NCI-H526 treated with DMSO at 0.1 percent for 48 hours (cell line): ENCODE results near the gene RBP2.

Source experiments
- DNase-seq: peaks from one replicate; lab custom pipeline; 2025; lab: John Stamatoyannopoulos, UW

The RBP2 gene

DNA sequence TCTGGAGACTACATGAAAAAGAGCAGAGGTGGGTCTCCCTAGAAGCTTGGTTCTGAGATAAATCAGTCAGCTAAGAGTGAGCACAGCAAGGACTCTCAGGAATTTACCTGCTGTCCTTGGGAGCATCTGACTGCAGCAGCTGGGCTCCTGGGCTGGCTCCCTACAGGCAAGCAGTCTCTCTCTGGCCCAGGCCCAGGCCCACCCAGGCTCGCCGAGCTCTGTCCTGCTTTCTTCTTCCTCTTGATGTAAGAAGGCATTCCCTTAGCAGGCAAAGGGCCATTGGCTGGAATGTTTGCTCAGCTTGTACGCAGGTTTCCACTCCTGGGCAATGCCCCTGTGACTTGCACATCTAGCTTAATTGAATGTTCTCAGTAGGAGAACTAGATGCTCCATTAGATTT is 4.3 kb upstream of the RBP2 start:
- no peak for DNase-seq

DNA sequence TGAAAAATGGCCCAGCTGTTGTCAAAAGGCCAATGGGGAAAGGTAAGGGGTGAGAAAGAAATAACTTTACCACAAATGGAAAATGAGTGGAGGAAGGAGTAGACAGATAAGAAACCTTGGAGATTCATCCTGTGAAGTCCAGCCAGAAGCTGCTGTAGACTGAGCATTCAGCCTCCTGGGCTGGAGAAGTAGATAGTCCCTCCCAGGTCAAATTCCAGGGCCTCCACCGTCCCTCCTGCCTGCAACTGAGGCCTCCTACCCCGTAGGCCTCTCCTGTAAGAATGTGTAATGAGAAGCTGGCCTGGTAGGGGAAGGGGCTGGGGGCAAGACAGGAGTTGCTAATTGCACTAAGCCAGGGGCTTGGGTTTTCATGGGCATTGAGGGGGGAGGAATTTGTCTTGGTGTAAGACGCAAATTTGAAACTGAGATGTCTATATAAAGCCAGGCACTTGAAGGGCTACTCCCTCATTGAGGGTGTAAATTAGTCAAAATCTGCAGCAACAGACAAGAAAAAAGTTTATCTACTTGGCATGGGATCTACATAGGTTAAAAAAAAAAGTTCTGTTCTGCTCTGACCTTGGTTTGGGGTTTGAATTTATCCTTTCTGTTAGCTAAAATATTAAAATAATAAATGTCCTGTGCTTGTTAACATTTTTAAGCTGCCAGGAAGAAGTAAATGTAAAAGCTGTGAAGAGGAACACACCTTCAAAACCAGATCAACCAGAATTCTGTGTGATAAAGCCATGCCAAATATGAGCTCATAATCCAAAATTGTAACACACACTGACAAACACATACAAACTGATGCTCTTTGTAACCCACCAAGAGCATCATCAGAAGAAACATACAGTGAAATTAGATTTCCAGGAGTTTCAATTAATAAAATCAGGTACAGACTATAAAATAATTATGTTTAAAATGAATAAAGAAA is 1.7 kb upstream of the RBP2 start:
- no peak for DNase-seq

DNA sequence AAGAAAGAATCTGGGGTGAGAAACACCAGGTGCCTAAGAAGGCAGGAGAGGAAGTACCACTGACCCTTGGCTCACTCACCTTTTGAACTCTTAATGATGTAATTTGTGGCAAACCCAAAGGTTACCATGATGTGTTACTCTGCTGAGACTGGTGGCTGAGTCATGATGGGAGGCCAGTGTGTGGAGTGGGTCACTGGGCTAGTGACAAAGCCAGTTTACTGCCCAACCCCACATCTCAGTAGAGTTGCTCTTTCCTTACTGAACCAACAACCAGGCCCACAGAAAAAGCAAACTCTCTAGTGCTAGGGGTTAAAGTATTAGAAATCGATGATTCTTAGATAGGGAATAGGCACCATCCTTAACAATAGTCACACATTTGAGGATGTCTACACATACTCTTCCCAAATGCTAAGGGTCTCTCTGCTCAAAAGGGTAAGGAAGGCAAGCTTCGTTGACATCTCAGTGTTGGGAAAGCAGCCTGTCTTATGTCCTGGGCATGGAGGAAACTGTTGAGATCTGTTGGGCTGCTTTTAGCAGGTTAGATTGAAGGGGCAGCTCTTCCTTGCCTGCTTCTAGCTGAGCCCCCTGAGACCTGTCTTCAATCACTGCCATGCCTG is 3.1 kb downstream of the RBP2 start:
- DNase-seq, result no peak

DNA sequence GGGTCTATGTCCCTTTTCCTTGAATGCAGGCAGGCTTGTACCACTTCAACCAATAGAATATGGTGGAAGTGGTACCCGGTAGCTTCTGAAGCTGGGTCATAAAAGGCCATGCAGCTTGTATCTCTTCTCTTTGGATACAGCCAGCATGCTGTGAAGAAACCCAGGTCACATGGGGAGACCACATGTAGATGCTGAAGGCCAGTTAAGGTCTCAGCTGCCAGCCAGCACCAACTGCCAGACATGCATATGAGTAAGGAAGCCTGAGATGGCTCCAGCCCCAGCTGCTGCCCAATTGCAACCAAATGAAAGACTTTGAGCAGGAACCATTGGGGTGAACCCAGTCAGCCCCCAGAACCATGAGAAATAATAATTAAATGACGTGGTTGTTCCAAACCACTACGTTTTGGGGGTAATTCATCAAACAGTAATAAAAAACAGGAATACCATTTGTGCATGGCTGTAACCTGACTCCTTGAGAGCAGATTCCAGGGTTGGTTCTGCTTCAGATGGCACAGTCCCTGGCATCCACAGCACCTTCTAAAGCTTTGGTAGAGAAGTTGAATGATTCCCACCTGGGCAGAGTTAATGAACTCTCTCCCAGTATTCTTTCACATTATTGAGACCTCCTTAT is 3.8 kb downstream of the RBP2 start:
- no peak for DNase-seq

DNA sequence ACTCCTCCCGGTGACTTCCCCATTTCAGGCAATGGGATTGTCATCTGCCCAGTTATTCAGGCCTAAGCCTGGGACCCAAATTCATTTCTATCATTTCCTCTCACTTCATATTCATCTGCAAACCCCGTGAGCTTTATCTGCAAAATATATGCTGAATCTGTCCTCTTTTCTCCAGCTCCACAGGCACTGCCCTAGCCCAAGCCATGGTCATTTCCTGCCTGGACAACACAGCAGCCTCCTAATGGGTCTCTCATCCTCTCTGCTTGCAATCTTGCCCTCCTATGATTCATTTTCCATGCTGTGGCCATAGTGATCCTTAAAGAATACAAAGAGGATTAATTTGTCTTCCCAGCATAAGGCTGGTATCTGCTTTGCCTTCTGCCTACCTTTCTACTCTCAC is 6.1 kb downstream of the RBP2 start:
- DNase-seq, result no peak

DNA sequence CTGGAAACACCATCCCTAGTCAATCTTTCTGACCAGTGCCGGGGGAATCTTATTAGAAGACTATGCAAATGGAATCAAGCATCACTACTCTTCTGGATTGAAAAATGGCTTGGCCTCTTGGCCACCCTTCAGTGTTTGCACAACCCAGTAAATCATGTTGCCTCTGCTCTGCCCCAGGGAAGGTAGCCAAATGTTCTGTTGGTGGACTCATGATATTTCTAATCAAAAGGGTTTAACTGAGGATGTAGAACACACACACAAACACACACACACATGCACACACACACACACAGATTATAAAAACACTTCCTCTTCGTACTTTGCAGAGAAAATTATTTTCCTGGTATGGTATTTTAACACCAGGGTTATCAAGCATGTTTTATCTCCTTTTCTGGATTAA is 7.9 kb downstream of the RBP2 start:
- DNase-seq, result no peak

DNA sequence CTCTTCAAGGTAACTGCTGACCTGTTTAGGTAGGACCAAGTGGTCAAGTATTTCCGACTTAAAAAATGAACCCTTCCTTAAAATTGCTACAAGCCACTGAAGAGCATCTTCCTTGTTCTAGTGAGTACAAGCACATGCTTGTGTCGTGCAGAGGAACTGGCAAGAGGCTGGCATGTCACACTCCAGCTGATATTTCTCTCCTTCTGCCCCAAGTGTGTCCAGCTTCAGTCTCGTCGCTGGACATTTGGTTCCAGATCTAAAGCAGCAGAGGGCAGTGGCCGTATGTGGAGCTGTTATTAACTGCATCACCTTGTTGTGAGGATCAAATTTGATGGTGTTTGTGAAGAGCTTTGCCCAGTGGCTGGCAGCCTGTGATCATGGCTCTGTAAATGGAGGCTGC is 10.0 kb downstream of the RBP2 start:
- DNase-seq, result no peak

DNA sequence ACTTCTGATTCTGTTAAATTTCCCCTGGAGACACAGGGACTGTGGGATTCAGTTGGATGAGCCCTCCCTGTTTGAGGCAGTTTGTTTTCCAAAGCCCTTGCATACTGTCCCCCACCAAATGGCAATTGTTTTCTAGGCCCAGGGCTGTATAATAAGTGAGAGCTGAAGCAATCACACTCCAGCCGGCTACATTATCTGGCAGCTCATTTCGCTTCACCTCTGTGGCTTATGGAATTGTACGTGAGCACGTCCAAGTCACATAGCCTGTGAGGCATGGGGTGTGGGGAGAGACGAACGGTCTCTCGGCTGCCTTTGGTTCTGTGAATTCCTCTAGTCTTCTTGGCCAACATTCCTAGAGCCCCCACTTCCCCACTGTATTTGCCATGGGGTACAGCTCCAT is 10.7 kb downstream of the RBP2 start:
- no peak for DNase-seq

DNA sequence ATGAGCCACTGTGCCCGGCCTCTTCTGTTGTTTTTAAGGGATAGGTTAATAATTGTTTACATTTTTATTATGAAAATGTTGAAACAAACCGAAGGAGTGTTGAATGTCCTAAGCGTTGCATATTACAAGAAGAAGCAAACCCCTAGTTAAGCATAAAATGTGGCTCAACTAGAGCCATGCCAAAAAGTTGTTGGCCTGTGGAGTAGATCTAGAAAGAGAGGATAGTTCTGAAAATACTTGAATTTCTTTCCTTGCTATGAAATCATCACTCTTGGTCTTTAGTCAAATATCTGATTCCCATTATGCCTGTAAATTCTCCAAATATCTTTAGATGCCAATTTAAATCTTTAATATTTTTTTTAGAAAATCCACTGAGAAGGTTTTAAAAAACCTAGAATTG is 12.8 kb downstream of the RBP2 start:
- DNase-seq, result no peak

DNA sequence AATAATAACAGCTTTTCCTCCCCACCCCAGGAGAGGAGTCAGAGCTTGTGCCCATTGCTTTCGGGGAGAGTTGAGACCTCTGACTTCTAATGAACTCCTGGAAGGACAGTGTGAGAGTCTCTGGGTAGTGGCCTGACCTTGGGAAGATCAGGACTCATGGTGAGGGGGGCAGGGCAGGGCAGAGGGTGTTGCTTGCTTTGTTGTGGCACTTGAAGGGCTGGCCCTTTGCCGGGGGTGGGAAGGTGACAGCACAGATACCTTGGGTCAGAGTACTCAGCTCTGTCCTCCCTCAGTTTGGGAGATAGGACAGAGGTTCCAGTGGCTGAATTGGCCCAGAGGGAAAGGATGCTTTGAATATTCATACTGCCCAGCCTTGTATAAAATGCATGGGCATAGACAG is 15.8 kb downstream of the RBP2 start:
- no peak for DNase-seq

DNA sequence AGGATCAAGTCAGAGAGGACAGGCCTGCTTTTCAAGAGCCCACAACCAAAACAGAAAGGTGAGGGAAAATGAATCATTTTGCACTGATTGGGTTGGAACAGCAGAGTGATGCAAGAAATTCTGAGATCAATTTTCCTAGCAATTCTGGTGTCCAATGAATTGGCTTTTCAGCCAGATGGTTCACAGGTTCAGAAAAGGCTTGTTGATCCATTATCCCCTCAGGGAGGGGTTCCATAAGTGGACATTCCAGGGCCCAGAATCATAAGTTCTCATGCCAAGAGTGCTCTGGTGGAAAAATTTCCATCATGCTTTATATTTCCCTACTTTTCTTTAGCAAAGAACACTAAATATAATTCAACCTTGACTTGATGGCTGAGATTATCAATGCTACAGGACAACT is 16.2 kb downstream of the RBP2 start:
- no peak for DNase-seq

DNA sequence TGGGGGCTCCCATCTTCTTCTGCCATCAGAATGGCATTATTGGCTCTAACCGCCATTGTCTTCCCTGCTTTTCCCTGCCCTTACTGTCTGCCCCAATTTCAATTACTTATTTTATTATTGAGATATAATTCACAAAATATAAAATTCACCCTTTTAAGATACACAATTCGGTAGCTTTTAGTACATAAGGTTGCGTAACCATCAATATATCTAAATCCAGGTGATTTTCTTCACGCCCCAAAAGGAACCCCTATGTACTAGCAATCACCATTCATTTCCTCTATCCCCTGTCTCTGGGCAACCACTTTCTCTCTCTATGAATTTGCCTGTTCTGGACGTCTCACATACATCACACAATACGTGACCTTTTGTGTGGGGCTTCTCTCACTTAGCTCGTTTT is 18.0 kb downstream of the RBP2 start:
- DNase-seq, result no peak

DNA sequence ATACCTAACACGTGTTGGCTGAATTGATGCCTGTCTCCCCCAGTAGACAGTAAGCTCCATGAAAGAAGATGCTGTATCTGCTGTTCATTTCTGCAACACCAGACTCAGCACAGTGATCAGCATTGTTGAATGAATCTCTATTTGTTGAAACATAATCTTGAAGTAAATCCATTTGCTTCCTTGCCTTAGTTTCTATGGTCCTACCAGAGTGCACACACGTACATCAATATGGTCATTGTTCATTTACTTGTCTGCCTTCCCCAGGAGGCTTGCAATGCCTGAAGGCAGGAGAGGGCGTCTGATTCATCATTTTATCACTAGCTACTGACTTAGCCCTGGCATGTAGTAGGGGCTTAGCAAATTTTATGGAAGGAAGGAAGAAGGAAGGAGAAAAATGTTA is 19.2 kb downstream of the RBP2 start:
- no peak for DNase-seq

DNA sequence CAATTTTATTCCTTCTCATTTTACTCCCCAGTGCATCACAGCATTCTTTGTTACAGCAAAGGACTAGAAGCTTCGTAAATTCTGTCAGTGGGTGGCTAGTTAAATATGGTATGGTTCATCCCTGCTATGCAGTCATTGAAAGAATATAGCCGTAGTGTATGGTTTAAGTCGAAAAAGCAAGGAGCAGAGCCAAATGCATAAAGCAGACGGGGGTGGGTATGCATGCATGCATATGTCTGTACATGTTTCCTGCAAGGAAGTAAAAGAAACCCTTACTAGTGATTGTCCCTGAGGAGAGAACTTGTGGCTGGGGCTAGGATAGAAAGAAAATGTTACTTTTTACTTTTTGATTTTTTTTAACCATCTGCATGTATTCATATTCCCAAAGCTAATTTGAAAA is 19.9 kb downstream of the RBP2 start:
- DNase-seq, result no peak

DNA sequence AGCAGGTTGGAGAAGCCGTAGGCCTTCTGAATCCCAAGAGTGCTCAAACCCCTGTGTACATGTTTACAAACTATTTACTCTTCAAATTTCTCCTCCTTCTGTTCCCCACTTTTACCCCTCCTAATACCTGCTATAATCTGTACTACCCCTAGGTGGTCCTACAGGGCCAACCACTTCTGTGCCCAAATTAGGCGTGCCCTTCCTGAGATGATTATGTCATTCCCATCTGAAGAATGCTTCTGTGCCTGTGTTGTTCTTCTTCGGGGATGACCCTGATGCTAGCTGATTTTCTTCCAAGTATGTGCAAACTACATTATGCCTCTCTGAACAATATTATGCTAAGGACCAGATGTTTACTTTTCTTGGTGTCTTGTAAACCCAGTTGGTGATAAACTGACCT is 20.5 kb downstream of the RBP2 start:
- no peak for DNase-seq

DNA sequence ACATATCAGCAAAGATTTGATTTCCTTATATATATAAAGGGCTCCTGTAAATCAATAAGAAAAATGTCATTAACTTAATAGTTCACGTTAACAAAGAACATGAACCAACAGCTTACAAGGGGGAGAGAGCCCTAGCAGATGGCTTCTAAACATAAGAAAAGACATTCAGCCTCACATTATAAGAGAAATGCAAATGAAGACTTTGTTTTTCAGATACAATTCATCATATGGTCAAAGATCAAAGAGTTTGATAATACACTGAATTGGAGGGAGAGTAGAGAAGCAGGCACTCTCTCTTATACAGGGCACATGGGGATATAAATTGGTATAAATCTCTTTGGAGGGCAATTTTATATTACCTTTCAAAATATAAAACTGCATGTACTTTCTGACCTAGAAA is 21.1 kb downstream of the RBP2 start:
- no peak for DNase-seq

DNA sequence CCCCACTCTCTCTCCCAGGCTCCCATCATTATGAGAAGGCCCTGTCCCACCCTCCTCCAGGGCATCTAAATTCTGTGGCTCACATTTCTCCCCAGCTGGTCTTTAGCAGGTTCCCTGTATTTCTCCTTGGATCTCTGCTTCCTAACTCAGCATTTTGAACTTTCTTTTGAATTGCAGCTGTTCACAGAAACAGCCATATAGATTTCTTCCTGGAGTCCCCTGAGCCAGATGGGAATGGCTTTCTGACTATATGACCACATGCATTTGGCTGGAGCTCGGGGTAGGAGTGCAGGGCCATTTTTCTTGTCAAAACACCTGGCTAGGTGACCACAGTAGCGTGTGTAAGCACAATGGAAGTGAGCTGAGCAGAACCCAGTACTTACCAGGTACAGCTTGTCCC is 22.0 kb downstream of the RBP2 start:
- no peak for DNase-seq

DNA sequence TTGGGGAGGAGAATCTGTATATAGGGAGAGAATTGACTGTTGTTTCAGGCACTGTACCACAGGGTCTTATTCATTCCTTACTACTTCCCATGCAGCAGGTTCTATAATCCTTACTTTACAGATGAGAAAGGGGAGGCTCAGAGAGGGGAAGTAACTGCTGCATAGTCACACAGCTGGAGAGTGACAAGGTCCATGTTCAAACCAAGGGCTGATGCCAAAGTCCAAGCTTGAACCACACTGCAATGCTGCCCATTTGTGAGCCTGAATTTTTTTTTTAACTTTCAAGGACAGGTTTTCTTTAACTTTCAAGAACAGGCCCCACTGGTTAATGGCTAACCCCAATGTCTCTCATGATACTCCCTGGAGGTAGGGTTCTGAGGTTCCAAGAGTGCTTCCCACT is 26.2 kb downstream of the RBP2 start:
- no peak for DNase-seq

DNA sequence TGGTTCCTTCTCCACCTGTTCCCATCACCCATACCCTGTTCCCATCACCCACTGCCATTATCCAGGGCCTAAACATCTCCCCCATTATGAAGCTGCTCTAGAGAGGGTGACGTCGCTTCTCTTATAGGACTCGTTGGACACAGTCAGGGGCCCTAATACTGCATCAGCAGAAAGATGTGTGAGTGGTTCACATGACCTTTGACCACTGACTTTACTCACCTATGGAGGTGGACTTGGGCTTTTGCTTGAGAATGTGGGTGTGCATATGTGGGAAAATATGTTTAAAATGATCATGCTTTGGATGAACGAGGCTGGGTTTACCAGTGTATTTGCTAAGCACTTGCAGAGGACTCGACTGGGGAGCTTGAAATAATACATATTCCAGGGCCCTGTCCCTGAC is 26.8 kb downstream of the RBP2 start:
- DNase-seq, result no peak

DNA sequence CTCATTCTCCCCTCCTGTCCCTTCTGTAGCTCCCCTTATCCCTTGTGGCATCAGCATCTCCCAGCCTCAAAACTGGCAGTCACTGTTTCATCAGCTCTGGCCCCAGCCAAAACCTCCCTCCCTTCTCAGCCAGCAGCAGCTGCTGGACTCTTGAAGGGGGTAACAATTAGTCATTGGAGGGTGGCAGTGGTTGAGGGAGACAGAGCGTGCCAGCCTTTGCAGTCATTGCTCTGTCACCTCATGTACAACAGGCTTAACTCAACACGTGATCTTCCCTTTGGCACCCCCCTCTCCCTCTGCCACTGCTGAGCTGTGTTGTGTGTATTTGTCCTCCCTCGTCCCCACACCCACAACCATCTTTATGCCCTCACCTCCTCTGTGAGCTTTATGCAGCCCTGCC is 28.2 kb downstream of the RBP2 start:
- no peak for DNase-seq

DNA sequence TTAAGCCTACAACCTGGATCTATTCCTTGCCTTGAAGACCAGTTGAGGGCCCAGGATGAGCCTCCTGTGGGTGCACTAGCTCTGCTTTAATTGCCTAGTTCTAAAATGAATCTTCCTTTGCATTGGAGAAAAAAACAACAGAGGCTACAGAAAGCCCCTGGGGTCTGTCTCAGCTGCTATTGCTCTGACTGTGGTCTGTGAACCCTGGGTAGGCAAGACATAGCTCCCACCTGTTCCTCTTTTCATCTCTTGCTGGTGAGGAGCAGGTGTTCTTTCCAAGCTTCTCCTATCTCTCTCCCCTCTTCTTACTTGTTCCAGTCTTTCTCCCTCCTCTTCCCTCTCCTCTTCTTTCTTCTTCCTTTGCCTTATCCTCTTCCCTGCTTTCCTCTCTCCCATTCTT is 28.8 kb downstream of the RBP2 start:
- no peak for DNase-seq

DNA sequence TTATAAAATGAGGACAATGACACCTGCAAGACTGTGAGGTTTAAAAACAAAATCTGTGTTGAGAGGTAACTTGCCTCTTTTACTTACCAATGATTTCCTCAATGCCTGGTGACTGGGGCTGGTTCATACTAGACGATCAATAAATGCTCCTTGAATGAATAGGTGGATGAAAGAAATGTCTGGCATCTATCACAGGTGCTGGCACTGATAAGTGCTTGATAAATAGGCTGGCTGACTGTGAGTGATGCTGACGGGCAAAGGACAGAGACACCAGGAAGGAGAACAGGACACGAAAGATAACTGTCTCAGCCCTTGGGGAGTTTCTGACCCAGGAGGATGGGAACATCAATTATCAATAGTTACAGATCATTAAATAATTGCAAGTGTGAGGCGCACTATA is 31.9 kb downstream of the RBP2 start:
- DNase-seq, result no peak

DNA sequence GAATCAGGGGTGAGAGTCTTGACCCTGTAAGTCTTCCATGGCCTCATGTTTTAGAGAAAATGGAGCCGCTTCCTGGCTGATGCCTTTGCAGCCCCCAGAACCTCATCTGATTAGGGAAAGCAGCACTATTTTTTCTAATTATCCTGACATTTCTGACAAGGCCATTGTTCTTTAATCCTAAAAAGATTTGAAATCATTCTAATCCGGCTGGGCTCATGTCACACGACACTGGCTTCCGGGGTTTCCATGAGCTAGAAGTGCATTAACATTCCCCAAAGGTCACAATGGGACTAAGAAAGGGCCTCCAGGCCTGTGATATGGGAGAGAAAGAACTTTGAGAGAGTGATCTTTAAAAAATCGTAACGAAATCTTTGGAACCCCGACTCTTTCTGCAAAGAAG is 33.1 kb downstream of the RBP2 start:
- no peak for DNase-seq
